Body of pancreas (tissue), 4 donors: ENCODE data around the gene USP53. TPM values are rescaled to one million over a fixed set of nuclear protein-coding genes. Genes with fewer than 3 reads are reported as not detected.

Source experiments
- ATAC-seq: fragments of 150-250 bp; one replicate; pipeline ENCODE4 v1.9.1; 2016
- DNase-seq, 4 donors: peaks; one replicate each; pipeline ENCODE4 v3.0.0-alpha.2; 2019
- H3K27ac ChIP-seq, 4 donors: fragments of 200-600 bp; sonication (generic); 1 replicate in 3 of 4; 2 replicates in 1 of 4; pipeline versions ENCODE4 v1.5.1 to v1.6.1; 2016 to 2019; ENCODE audit warnings: mild to moderate bottlenecking in 1 of 4, mixed read lengths in 1 of 4, moderate library complexity in 1 of 4
- H3K27me3 ChIP-seq, 2 donors: fragments of 200-600 bp; sonication (generic); one replicate each; pipeline ENCODE4 v1.6.0; 2016; ENCODE audit warnings: mild to moderate bottlenecking in 1 of 2
- H3K36me3 ChIP-seq, 2 donors: fragments of 200-600 bp; sonication (generic); replicated peaks in 1 of 2; 2 replicates each; pipeline ENCODE4 v1.5.1; 2016; ENCODE audit warnings: low read depth in 2 of 2; ENCODE audit not compliant: insufficient read depth in 1 of 2
- H3K4me1 ChIP-seq: fragments of 200-600 bp; sonication (generic); one replicate; pipeline ENCODE4 v1.6.0; 2016
- H3K4me3 ChIP-seq, 2 donors: fragments of 200-600 bp; sonication (generic); 1 replicate in 1 of 2; 2 replicates in 1 of 2; pipeline ENCODE4 v1.5.1; 2016 to 2019
- H3K9me3 ChIP-seq, 3 donors: fragments of 200-600 bp; sonication (generic); 1 replicate in 2 of 3; 2 replicates in 1 of 3; pipeline ENCODE4 v1.5.1; 2016
- CTCF ChIP-seq, 7 experiments: fragments of 450-650 bp in 4 of 7; fragments of 200-600 bp in 3 of 7; sonication (generic) in 3 of 7; IDR thresholded peaks; one replicate each; pipeline ENCODE4 v1.5.1; 2016 to 2019; ENCODE audit warnings: antibody characterized with exemption in 7 of 7
- POLR2A ChIP-seq, 3 donors: fragments of 450-650 bp; IDR thresholded peaks; one replicate each; pipeline ENCODE4 v1.6.1; 2016; ENCODE audit warnings: antibody characterized with exemption in 3 of 3, mild to moderate bottlenecking in 2 of 3
- WGBS, 2 donors: methylation state at CpG; one replicate each; pipeline ENCODE4 v1.1.5; 2017; 5-methylcytosine and 5-hydroxymethylcytosine counted together
- intact Hi-C: fragments of 100-400 bp; cut with DNase I; formaldehyde crosslinking; loops from one replicate; pipeline ENCODE4 v1.15.1; 2023
- total RNA-seq, 2 donors: library from RNA; depleted of rRNA; stranded (reverse); fragments of >200 nt; gene quantifications; one replicate each; pipeline ENCODE4 v1.1.0, GENCODE V29; 2016

Gene USP53
- total RNA-seq, 2 donors from 2014 or later: 47.5 to 77.6 TPM

GRCh38 chr4:119310826-119311225, 98.3 kb downstream of the USP53 start:
- DNase-seq: no peak
- TF ChIP-seq POLR2A (IDR thresholded peaks at IDR 0.05) (no peak), CTCF (IDR thresholded peaks at IDR 0.05) (no peak)
- no peak for ATAC-seq
- 58 to 68% methylated on average over 1 of the region's 1 CpG for WGBS, 2 donors
- no peak overlapping the region for H3K4me3 ChIP-seq
- H3K9me3 ChIP-seq: no peaks in the 10 kb centered on the region
- H3K4me1 ChIP-seq: no peaks in the 10 kb centered on the region
- no peaks in the 10 kb centered on the region for H3K27me3 ChIP-seq
- H3K27ac ChIP-seq: no peak overlapping the region
- intact Hi-C loops: no loop called here
- no peaks in the 10 kb centered on the region for H3K36me3 ChIP-seq

- no peak overlapping the region for H3K4me3 ChIP-seq
- TF ChIP-seq CTCF (IDR thresholded peaks at IDR 0.05) (no peak), POLR2A (IDR thresholded peaks at IDR 0.05) (no peak)
- DNase-seq (no peak), ATAC-seq (no peak)
- H3K27ac ChIP-seq: no peak overlapping the region
- intact Hi-C loops: no loop called here
- no peaks in the 10 kb centered on the region for H3K9me3 ChIP-seq
- no peaks in the 10 kb centered on the region for H3K4me1 ChIP-seq
- no peaks in the 10 kb centered on the region for H3K27me3 ChIP-seq
- no peaks in the 10 kb centered on the region for H3K36me3 ChIP-seq
These were observed 100.7 kb downstream of the USP53 start for GRCh38 chr4:119313237-119313636.

- Histone ChIP-seq H3K9me3 (no peaks in the 10 kb centered on the region), H3K4me3 (no peak overlapping the region), H3K4me1 (no peaks in the 10 kb centered on the region), H3K27me3 (no peaks in the 10 kb centered on the region), H3K27ac (no peak overlapping the region), H3K36me3 (no peaks in the 10 kb centered on the region)
- intact Hi-C loops: no loop called here
- peak in 5 of 7 experiments; percentile 16 to 38 (median 27) for TF ChIP-seq CTCF (IDR thresholded peaks at IDR 0.05)
- no peak for TF ChIP-seq POLR2A (IDR thresholded peaks at IDR 0.05)
- WGBS, 2 donors: 11 to 16% methylated on average over 4 of the region's 4 CpGs
- DNase-seq (peak in 1 of 4 donors; percentile 25), ATAC-seq (peak; percentile 35)
These were observed 101.8 kb downstream of the USP53 start for GRCh38 chr4:119314356-119314755.

- no peaks in the 10 kb centered on the region for H3K4me1 ChIP-seq
- H3K27me3 ChIP-seq: no peaks in the 10 kb centered on the region
- H3K4me3 ChIP-seq: no peak overlapping the region
- no peaks in the 10 kb centered on the region for H3K9me3 ChIP-seq
- ATAC-seq (no peak), DNase-seq (no peak)
- no peaks in the 10 kb centered on the region for H3K36me3 ChIP-seq
- no peak overlapping the region for H3K27ac ChIP-seq
- intact Hi-C loops: no loop called here
- 53 to 61% methylated on average over 2 of the region's 2 CpGs for WGBS, 2 donors
- TF ChIP-seq CTCF (IDR thresholded peaks at IDR 0.05) (no peak), POLR2A (IDR thresholded peaks at IDR 0.05) (no peak)
These were observed 102.5 kb downstream of the USP53 start for GRCh38 chr4:119315036-119315435.

- no peak for DNase-seq
- no peak overlapping the region for H3K4me3 ChIP-seq
- no peaks in the 10 kb centered on the region for H3K4me1 ChIP-seq
- no peaks in the 10 kb centered on the region for H3K36me3 ChIP-seq
- WGBS, 2 donors: 40 to 71% methylated on average over 2 of the region's 2 CpGs
- no peaks in the 10 kb centered on the region for H3K9me3 ChIP-seq
- H3K27me3 ChIP-seq: no peaks in the 10 kb centered on the region
- intact Hi-C loops: no loop called here
- no peak overlapping the region for H3K27ac ChIP-seq
- no peak for ATAC-seq
- TF ChIP-seq POLR2A (IDR thresholded peaks at IDR 0.05) (no peak), CTCF (IDR thresholded peaks at IDR 0.05) (no peak)
These were observed 105.5 kb downstream of the USP53 start for GRCh38 chr4:119317990-119318389.
